Common myeloid progenitor, CD34-positive (primary cell): ENCODE results near the gene OPA1.

Experiments
- CTCF ChIA-PET: fragments of 350-600 bp; sonication (Branson Sonifier 250); formaldehyde crosslinking; loops from one replicate; lab custom pipeline; 2021; ENCODE audit warnings: antibody characterized with exemption; lab: Charles Lee
- POLR2A ChIA-PET: fragments of 350-600 bp; sonication (Branson Sonifier 250); formaldehyde crosslinking; loops from one replicate; lab custom pipeline; 2021; ENCODE audit warnings: antibody characterized with exemption; lab: Charles Lee
- DNase-seq, 3 donors: peaks; one replicate each; pipeline versions ENCODE4 v3.0.0 to v3.0.0-alpha.2; 2013
- H3K27ac ChIP-seq, 2 experiments: 1 replicate in 1 of 2; 2 replicates in 1 of 2; pipeline ENCODE4 v1.7.0; 2013; ENCODE audit warnings: inconsistent platforms in 2 of 2, low read length in 2 of 2, mild to moderate bottlenecking in 2 of 2, low read depth in 1 of 2, moderate library complexity in 1 of 2; ENCODE audit not compliant: severe bottlenecking in 2 of 2, insufficient read depth in 1 of 2, poor library complexity in 1 of 2
- H3K27me3 ChIP-seq, 5 experiments: replicated peaks in 2 of 5; 1 replicate in 3 of 5; 2 replicates in 2 of 5; pipeline versions ENCODE4 v1.6.1 to v1.7.0; 2013; ENCODE audit warnings: low read length in 4 of 5, mild to moderate bottlenecking in 2 of 5, moderate library complexity in 2 of 5, inconsistent platforms in 1 of 5; ENCODE audit not compliant: insufficient read depth in 5 of 5, control insufficient read depth in 4 of 5
- H3K36me3 ChIP-seq, 4 experiments: 1 replicate in 2 of 4; 2 replicates in 2 of 4; pipeline versions ENCODE4 v1.6.1 to v1.7.0; 2013; ENCODE audit warnings: low read length in 3 of 4, control low read depth in 1 of 4, mild to moderate bottlenecking in 1 of 4; ENCODE audit not compliant: control insufficient read depth in 4 of 4, insufficient read depth in 4 of 4
- H3K4me1 ChIP-seq, 4 experiments: 1 replicate in 3 of 4; 2 replicates in 1 of 4; pipeline versions ENCODE4 v1.6.1 to v1.7.1; 2013; ENCODE audit warnings: low read length in 3 of 4, mild to moderate bottlenecking in 3 of 4, control low read depth in 1 of 4, inconsistent platforms in 1 of 4, moderate library complexity in 1 of 4; ENCODE audit not compliant: control insufficient read depth in 4 of 4, insufficient read depth in 4 of 4; ENCODE audit errors: control extremely low read depth in 1 of 4
- H3K4me3 ChIP-seq, 7 experiments: 1 replicate in 4 of 7; 2 replicates in 3 of 7; pipeline versions ENCODE4 v1.5.1 to v1.7.0; 2013; ENCODE audit warnings: mild to moderate bottlenecking in 7 of 7, low read length in 6 of 7, moderate library complexity in 6 of 7, inconsistent platforms in 2 of 7, low read depth in 2 of 7, control low read depth in 1 of 7; ENCODE audit not compliant: insufficient read depth in 4 of 7, control insufficient read depth in 1 of 7; ENCODE audit errors: extremely low read depth in 1 of 7
- H3K9me3 ChIP-seq, 5 experiments: 1 replicate in 4 of 5; 2 replicates in 1 of 5; pipeline versions ENCODE4 v1.6.1 to v1.7.1; 2013; ENCODE audit warnings: low read length in 4 of 5, mild to moderate bottlenecking in 2 of 5, inconsistent platforms in 1 of 5, low read depth in 1 of 5, moderate library complexity in 1 of 5; ENCODE audit not compliant: control insufficient read depth in 4 of 5, insufficient read depth in 2 of 5; ENCODE audit errors: control extremely low read depth in 1 of 5
- WGBS: methylation state at CpG from one replicate; pipeline ENCODE4 v1.1.5; 2013; ENCODE audit not compliant: insufficient coverage; 5-methylcytosine and 5-hydroxymethylcytosine counted together

Gene OPA1

DNA sequence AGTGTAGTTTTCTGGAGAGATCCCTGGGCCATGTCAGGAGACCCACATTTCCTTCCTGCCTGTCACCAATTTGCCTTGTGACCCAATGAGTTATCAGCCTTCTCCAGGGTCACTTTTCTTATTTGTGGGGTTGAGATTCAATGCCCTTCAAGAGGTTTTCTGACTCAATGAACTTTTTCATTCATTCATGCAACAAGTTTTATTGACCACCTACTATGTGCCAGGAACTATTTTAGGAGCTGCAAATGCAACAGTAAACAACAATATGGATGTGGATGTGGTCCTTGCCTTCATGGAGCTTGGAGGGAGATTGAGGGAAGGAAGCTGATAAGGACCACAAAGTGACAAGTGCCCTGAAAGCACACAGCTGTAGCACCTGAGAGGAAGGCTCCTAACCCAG is 142.8 kb downstream of the OPA1 start:
- POLR2A ChIA-PET: no interaction called here
- H3K27me3 ChIP-seq: no peaks in the 10 kb centered on the region
- DNase-seq: no peak
- CTCF ChIA-PET: no interaction called here
- H3K27ac ChIP-seq: no peak overlapping the region
- H3K4me1 ChIP-seq: peaks cover 0 to 22% (median 6%) of the 10 kb centered on the region in 4 experiments
- H3K36me3 ChIP-seq: no peaks in the 10 kb centered on the region
- H3K4me3 ChIP-seq: no peak overlapping the region
- no peaks in the 10 kb centered on the region for H3K9me3 ChIP-seq

DNA sequence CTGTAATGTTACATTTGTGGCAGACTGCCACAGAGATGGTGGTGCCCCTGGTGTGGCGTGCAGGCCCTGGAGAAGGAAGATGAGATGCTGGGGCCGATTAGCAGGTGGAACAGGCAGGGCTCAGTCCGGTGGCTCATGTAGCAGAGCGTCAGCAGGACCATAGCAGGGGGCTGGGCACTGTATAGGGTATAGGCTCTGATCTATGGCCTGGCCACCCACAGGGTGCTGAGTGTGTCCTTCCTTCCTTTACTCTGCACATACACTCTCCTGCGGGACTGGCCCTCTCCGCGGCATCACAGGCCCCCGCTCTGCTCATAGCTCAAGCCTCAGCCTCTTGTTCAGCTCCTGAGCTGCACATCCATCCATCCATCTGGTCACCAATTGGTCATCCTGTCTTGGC is 143.6 kb downstream of the OPA1 start:
- ChIA-PET POLR2A (no interaction called here), CTCF (no interaction called here)
- DNase-seq: no peak
- Histone ChIP-seq H3K36me3 (no peaks in the 10 kb centered on the region), H3K27me3 (no peaks in the 10 kb centered on the region), H3K9me3 (no peaks in the 10 kb centered on the region), H3K27ac (no peak overlapping the region), H3K4me3 (no peak overlapping the region), H3K4me1 (peaks cover 0 to 22% (median 6%) of the 10 kb centered on the region in 4 experiments)
- 97% methylated on average over 8 of the region's 8 CpGs for WGBS

DNA sequence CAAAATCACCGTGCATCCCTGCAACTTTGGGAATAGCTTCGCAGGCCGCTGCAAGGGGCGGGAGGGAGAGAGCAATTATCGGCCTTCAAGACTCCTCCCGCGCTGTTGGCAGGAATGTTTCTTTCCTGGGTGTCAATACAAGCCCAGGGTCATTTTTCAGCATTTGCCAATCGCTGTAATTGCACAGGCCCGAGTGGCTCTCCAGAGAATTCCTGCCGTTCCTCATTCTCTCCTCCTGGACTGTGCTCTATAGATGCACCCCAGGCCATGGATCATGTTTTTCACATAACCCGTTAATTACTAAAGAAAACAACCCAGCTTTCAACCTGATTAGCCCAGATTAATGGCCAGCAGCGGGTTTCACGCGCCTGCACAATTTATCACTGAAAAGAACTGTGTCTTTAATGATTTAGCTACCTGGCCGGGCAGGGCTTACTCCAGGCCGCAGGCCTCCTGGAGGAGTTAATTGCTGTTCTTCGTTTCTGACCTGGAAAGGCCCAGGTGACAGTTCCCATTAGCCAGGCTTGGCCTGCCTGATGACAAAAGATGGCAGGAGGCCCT is 144.3 kb downstream of the OPA1 start:
- ChIA-PET CTCF (no interaction called here), POLR2A (no interaction called here)

DNA sequence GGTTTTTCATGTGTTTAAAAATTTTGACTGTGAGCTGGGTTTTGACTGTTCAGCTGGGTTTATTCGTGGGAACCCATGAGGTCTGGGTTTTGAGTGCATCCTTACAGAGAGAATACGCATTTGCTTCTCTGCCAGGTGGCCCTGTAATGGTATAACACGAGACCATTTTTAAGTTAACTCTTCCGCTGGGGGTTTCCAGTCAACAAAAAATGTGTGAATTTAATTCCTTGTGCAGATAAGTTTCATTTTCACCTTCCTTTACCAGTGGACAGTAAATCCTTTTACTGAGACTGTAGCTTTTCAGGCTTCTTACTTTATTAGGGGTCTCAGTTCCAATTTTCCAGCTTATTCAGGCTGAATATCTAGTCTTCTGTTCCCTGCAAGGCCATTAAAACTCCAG is 149.6 kb downstream of the OPA1 start:
- Histone ChIP-seq H3K27me3 (no peaks in the 10 kb centered on the region), H3K4me3 (no peak overlapping the region), H3K36me3 (no peaks in the 10 kb centered on the region), H3K27ac (no peak overlapping the region), H3K9me3 (no peaks in the 10 kb centered on the region), H3K4me1 (peaks cover 1 to 16% (median 6%) of the 10 kb centered on the region in 4 experiments)
- CTCF ChIA-PET: interaction anchor here (1.3 kb wide), 1 partner anchor 574 kb away, joined by 3 read pairs; no protein-coding TSS in a partner anchor
- POLR2A ChIA-PET: no interaction called here
- DNase-seq: peak in 1 of 3 donors; percentile 10
- WGBS: 100% methylated on average over 4 of the region's 4 CpGs

More for the DNA sequence above, 144.3 kb downstream of the OPA1 start:
- Histone ChIP-seq H3K27ac (no peak overlapping the region), H3K36me3 (no peaks in the 10 kb centered on the region), H3K27me3 (no peaks in the 10 kb centered on the region), H3K4me1 (peaks cover 0 to 22% (median 6%) of the 10 kb centered on the region in 4 experiments), H3K4me3 (no peak overlapping the region), H3K9me3 (no peaks in the 10 kb centered on the region)
- 98% methylated on average over 17 of the region's 17 CpGs for WGBS
- no peak for DNase-seq

DNA sequence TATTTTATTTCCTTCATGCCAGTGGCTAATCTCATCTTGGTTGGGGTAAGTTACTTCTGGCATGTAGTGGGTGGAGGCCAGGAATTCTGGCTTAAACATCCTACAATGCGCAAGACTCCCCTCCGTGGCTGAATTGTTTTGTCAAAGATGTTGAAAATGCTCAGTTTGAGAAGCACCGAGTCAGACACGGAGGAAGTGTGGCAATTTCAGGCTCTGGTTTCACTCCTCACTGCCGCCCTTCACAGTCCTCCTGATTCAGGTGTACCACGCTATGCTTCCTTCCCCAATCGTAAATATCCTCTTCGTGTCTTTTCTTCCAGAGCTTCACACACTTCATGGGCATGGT is 150.7 kb downstream of the OPA1 start:
- H3K27ac ChIP-seq: no peak overlapping the region
- H3K4me1 ChIP-seq: peaks cover 1 to 10% (median 6%) of the 10 kb centered on the region in 4 experiments
- peak overlapping the region in 2 of 7 experiments; percentile 6 to 41 for H3K4me3 ChIP-seq
- peak in 2 of 3 donors; percentile 38 to 39 for DNase-seq
- ChIA-PET POLR2A (no interaction called here), CTCF (no interaction called here)
- 22% methylated on average over 6 of the region's 8 CpGs for WGBS
- no peaks in the 10 kb centered on the region for H3K27me3 ChIP-seq
- no peaks in the 10 kb centered on the region for H3K36me3 ChIP-seq
- no peaks in the 10 kb centered on the region for H3K9me3 ChIP-seq

DNA sequence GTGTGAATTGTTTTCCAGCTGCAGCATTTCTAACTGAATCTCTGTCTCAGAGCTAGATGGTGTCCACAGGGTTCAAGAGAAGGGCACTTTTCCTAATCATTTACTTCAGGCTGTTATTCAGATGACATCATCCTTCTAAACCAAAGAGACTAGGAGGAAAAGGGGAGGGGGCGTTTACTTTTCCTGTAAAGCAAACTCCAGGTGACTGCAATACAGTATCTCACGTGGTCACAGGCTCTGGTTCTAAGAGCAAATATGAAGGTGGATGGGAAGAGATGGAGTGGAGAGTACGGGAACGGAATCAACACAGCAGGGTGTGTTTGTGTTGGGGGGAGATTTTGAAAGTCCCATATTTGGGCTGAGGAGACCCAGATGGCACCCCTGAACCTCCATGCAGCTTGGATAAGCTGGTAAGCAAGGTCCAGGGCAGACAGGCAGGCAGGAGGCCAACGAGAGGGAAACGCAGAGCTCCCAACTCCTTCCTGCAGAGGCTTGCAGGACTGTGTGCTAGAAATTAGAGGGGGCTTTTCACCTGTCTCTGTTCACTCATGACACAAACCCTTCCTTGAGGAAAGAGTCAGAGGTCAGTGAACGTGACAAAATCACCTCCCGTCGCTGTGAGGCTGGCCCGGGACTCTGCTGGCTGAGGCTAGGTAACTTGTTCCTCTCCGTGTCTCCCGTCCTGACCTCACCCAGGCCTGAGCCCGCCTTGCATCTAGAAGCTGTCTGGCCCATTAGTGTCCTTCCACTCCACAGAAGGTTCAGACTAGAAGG is 151.2 kb downstream of the OPA1 start:
- CTCF ChIA-PET: interaction anchor here (0.9 kb wide), 1 partner anchor 10 kb away, joined by 3 read pairs; no protein-coding TSS in a partner anchor

More for the DNA sequence above, 151.2 kb downstream of the OPA1 start:
- Histone ChIP-seq H3K27ac (no peak overlapping the region), H3K4me3 (peak overlapping the region in 2 of 7 experiments; percentile 6 to 41), H3K9me3 (peaks cover 0 to 4% (median 0%) of the 10 kb centered on the region in 5 experiments), H3K36me3 (no peaks in the 10 kb centered on the region), H3K27me3 (no peaks in the 10 kb centered on the region), H3K4me1 (peaks cover 1 to 10% (median 6%) of the 10 kb centered on the region in 4 experiments)
- POLR2A ChIA-PET: no interaction called here
- WGBS: 91% methylated on average over 12 of the region's 13 CpGs
- no peak for DNase-seq
